ENCODE results near the gene PARP16. TPM values are rescaled to one million over a fixed set of nuclear protein-coding genes. Genes with fewer than 3 reads are reported as not detected.
A peak's percentile ranks its signal among the peaks of the same experiment; 100 is the strongest.

PARP16 gene
- total and polyA plus RNA-seq, 9 of the 15 experiments (the other 6 are each of a cell fraction or from before 2014, with no cell fraction given): 3.0 to 9.9 (median 5.8) TPM

- TF ChIP-seq FUS (optimal IDR thresholded peaks at IDR 0.05; ENCODE audit: low read depth, low read length) (no peak), GATAD2A (IDR thresholded peaks at IDR 0.05) (no peak), ZNF311 (CRISPR knock-in tag; IDR thresholded peaks at IDR 0.05) (no peak), LCOR (CRISPR knock-in tag; IDR thresholded peaks at IDR 0.05) (no peak), ZBTB12 (CRISPR knock-in tag; IDR thresholded peaks at IDR 0.05) (no peak), SMARCC2 (IDR thresholded peaks at IDR 0.05; ENCODE audit: low read depth) (no peak), ZNF449 (CRISPR knock-in tag; IDR thresholded peaks at IDR 0.05) (no peak), MBD1 (CRISPR knock-in tag; IDR thresholded peaks at IDR 0.05) (no peak), SMAD1 (IDR thresholded peaks at IDR 0.05; ENCODE audit: low read depth, low read length, partially characterized antibody) (no peak), TFAM (CRISPR knock-in tag; conservative IDR thresholded peaks at IDR 0.05) (no peak), RCOR1 (IDR thresholded peaks at IDR 0.05; ENCODE audit: borderline replicate concordance in 1 of 2, low read depth in 2 of 2, low read length in 2 of 2) (no peak)
- TF ChIP-seq, protein P1, sequence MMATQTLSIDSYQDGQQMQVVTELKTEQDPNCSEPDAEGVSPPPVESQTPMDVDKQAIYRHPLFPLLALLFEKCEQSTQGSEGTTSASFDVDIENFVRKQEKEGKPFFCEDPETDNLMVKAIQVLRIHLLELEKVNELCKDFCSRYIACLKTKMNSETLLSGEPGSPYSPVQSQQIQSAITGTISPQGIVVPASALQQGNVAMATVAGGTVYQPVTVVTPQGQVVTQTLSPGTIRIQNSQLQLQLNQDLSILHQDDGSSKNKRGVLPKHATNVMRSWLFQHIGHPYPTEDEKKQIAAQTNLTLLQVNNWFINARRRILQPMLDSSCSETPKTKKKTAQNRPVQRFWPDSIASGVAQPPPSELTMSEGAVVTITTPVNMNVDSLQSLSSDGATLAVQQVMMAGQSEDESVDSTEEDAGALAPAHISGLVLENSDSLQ (IDR thresholded peaks at IDR 0.05): peak; percentile 51; the same call in 1 of the 2 replicates
These were observed 3.5 kb upstream of the PARP16 start (continued) for GRCh38 chr15:65290228-65290627.

Measured in K562 (cell line).